ENCODE data around the gene FBRS.
"Not testable (repeated sequence)": the region's sequence is repeated elsewhere in the genome, so short reads cannot be mapped to it uniquely, and the experiment has no call there.

FBRS gene

GRCh38 chr16:30657866-30658730 lies at the start of gene FBRS:
Gene FBRS (plus strand): TSS chr16:30658431. CDS start chr16:30659519, 1,088 bp downstream.
- peak; percentile 99 for DNase-seq

GRCh38 chr16:30609002-30609925 lies 49.0 kb upstream of the FBRS start:
- DNase-seq: no peak

- DNase-seq: peak; percentile 96
Observed at GRCh38 chr16:30609926-30610839, 48.0 kb upstream of the FBRS start, which contains the start of gene ZNF689. Gene ZNF689 (minus strand): TSS chr16:30610389. CDS start chr16:30610041, 348 bp downstream.

DNA sequence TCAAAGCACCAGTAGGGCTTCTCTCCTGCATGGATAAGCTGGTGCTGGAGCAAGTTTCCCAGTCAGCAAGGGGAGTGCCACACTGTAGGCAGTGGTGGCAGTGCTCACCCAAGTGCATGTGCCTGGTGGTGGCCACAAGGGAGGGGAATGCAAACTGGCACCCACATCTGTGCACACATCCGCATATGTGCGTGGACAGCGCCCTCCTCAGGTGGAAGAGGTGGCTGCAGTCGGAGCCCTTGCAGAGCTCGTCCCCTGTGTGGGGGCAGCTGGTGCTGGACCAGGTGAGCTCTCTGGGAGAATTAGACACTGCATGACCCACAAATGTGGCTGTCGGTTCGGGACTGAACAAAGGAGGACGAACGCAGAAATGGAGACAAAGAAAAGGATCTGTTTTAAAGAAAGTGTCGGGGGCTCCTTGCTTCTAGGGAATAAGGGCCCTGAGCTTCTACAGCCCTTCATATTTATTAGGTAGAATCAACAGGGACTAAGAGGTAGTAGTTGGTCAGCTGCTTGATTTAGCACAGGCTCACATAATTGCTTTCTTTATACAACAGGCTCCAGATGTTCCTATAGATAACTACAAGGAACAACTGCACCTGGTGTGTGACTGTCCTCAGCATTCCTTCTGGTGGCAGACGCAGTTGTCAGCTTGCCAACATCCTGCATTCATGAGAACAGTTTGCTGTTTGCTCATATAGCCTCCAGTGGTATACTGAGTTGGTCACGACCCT lies 42.7 kb upstream of the FBRS start:
- DNase-seq: no peak

- no peak for DNase-seq
Observed at GRCh38 chr16:30619202-30619601, 39.0 kb upstream of the FBRS start.

GRCh38 chr16:30619638-30620037 lies 38.6 kb upstream of the FBRS start:
- DNase-seq: no peak

GRCh38 chr16:30620169-30620568 lies 38.1 kb upstream of the FBRS start:
- DNase-seq: no peak

- no peak for DNase-seq
Observed at GRCh38 chr16:30621765-30622164, 36.5 kb upstream of the FBRS start.

GRCh38 chr16:30622455-30623032 lies 35.7 kb upstream of the FBRS start:
- DNase-seq: no peak

DNA sequence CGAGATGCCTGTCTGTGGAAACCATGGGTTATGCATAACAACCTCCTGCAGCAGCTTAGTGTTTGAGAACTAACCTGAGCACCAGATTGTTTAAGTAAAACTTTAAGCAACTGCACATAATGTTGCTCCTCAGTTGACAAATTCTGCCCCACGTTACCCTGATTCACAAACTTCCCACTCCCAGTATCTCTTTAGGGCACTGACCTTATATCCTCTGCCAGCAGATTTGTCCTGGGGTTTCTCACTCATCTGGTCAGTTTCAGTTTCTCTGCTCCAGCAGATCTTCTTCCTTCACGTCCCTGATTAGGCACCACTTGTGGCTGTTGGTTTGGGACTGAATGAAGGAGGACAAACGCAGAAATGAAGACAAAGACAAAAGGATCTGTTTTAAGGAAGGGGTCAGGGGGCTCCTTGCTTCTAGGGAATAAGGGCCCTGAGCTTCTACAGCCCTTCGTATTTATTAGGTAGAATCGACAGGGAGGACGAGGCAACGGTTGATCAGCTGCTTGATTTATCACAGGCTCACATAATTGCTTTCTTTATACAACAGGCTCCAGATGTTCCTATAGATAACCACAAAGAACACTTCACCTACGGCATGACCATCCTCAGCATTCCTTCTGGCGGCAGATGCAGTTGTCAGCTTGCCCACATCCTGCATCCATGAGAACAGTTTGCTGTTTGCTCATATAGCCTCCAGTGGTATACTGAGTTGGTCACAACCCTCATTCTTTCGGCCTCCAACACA lies 34.5 kb upstream of the FBRS start:
- no peak for DNase-seq

- no peak for DNase-seq
Observed at GRCh38 chr16:30626236-30626635, 32.0 kb upstream of the FBRS start.

DNA sequence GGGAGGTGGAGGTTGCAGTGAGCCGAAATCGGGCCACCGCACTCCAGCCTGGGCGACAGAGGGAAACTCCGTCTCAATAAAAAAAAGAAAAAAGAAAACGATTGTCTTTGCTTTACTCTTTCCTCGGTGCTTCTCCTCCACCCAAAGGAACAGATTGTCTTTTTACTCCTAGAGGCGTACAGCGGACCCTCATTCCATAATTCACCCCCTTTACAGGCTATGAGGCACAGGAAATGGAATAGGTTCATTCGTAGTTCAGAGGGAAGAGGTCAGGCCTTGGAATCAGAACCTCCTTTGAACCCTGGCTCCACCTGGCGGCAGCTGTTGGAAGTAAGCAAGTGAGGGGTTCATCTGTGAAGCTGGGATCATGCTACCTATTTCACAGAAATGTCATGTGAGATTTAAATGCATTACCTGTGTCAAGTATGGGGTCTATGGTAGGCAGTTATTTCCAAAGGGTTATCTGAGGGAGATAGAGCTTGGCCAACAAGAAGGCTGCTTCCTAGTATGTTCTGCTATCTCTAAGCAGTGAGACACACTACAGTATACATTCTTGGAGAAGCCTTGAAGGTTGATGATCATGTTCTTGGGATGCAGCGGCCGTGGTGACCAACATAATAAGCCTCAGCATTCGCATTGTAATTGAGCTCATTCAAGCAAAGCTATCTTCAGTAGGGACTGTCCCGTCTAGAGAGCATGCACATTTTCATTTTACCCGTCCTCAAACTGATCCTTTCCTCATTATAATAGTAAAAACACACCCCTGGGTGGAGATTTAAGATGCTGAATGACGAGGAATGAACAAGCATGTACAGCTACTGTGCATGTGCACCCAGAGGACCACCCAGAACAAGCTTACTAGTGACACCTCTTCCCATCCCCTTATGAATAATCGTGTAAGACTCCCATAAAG lies 29.3 kb upstream of the FBRS start:
- DNase-seq: peak; percentile 58

GRCh38 chr16:30632454-30632853 lies 25.8 kb upstream of the FBRS start:
- not testable (repeated sequence) for DNase-seq

DNA sequence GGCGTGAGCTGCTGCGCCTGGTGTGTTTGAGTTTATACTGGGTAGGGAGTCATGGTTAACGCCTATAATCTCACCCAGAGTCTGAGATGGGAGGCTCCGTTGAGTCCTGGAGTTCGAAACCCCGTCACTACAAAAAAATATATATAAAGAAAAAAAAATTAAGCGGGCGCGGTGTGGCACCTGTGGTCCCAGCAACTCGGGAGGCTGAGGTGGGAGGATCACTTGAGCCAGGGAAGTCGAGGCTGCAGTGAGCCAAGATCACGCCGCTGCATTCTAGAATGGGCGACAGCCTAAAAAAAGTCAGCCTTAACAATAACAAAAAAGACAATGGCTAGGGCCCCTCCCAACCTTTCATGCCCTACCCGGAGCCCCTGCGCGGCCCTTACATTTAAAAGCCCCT lies 24.7 kb upstream of the FBRS start:
- DNase-seq: no peak

DNA sequence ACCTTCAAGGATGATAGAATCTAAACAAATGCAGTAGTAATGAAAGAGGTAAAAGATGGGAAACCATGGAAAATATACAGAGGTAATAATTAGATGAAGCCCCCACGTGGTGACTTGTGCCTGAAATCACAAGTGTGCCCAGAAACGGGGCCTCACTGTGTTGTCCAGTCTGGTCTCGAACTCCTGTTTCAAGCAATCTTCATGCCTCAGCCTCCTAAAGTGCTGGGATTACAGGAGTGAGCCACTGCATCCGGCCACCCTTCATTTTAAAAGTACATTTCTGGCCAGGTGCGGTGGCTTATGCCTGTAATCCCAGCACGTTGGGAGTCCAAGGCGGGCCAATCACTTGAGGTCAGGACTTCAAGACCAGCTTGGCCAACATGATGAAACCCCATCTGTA lies 21.6 kb upstream of the FBRS start:
- no peak for DNase-seq

DNA sequence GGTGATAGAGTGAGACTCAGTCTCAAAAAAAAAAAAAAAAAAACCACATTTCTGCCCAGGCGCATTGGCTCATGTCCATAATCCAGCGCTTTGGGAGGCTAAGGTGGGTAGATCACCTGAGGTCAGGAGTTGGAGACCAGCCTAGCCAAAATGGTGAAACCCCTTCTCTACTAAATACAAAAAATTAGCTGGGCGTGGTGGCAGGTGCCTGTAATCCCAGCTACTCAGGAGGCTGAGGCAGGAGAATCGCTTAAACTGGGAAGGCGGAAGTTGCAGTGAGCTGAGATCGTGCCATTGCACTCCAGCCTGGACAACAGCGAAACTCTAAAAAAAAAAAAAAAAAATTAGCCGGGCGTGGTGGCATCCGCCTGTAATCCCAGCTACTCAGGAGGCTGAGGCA lies 21.1 kb upstream of the FBRS start:
- DNase-seq: not testable (repeated sequence)

- peak; percentile 29 for DNase-seq
Observed at GRCh38 chr16:30637944-30638343, 20.3 kb upstream of the FBRS start.

- no peak for DNase-seq
Observed at GRCh38 chr16:30641378-30641982, 16.8 kb upstream of the FBRS start.

DNA sequence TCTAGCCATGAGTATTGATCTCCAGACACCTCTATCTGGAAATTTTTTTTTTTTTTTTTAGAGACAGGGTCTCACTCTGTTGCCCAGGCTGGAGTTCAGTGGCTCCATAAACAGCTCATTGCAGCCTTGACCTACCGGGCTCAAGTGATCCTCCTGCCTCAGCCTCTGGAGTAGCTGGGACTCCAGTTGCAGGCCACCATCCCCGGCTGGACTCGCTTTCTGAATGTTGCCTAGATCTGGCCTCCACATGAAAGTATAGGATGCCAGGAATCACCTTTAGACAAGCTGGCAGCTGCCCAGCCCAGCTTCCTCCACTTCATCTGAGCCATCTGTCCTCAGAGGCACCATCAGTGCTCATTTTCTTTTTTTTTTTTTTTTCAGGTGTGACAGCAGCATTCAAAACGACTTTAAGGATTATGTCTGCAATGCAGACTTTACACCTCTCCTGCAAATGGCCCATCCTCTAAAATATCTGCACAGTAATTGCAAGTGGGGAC lies 13.8 kb upstream of the FBRS start:
- no peak for DNase-seq

All from T1000 (cell line).